H54 (cell line): Measurements from ENCODE around the gene MMP24.
"Not testable (repeated sequence)": the region's sequence is repeated elsewhere in the genome, so short reads cannot be mapped to it uniquely, and the experiment has no call there.

Experiments
- DNase-seq: peaks from one replicate; pipeline ENCODE4 v3.0.0; 2011; ENCODE audit warnings: low spot score, mixed read lengths; ENCODE audit not compliant: insufficient read length
- FAIRE-seq: peaks from 3 replicates; lab custom pipeline; 2011; peaks lifted over from hg19 to GRCh38; lab: Jason Lieb, UNC
- POLR2A ChIP-seq: IDR thresholded peaks from 2 replicates; pipeline ENCODE4 v1.6.1; 2011; ENCODE audit warnings: low read depth, mild to moderate bottlenecking, low read length

MMP24 gene

DNA sequence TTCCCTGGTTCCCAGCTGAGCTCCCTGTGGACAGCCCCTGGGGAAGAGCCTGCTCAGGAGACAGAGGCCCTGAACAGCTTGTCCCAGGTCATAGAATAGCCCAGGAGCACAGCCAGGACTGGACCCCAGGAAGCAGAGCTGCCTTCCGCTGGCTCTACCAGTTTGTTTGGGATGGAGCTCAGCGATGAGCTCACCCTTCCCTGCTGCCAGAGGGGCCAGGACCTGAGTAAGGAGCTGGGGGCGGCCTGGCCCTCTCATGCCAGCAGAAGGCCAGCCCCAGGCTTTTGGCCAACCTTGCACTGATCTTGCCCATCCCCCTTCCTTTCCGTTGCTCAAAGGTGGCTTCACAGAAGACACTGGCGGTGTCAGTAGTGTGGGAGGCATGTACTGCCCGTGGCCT, 33.9 kb downstream of the MMP24 start:
- no peak for FAIRE-seq
- no peak for DNase-seq
- no peak for TF ChIP-seq POLR2A

DNA sequence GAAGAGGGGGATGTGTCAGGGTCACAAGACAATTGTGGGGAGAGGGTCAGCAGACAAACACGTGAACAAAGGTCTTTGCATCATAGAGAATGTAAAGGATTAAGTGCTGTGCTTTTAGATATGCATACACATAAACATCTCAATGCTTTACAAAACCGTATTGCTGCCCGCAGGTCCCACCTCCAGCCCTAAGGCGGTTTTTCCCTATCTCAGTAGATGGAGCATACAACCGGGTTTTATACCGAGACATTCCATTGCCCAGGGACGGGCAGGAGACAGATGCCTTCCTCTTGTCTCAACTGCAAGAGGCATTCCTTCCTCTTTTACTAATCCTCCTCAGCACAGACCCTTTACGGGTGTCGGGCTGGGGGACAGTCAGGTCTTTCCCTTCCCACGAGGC, 35.8 kb downstream of the MMP24 start:
- not testable (repeated sequence) for FAIRE-seq, DNase-seq

DNA sequence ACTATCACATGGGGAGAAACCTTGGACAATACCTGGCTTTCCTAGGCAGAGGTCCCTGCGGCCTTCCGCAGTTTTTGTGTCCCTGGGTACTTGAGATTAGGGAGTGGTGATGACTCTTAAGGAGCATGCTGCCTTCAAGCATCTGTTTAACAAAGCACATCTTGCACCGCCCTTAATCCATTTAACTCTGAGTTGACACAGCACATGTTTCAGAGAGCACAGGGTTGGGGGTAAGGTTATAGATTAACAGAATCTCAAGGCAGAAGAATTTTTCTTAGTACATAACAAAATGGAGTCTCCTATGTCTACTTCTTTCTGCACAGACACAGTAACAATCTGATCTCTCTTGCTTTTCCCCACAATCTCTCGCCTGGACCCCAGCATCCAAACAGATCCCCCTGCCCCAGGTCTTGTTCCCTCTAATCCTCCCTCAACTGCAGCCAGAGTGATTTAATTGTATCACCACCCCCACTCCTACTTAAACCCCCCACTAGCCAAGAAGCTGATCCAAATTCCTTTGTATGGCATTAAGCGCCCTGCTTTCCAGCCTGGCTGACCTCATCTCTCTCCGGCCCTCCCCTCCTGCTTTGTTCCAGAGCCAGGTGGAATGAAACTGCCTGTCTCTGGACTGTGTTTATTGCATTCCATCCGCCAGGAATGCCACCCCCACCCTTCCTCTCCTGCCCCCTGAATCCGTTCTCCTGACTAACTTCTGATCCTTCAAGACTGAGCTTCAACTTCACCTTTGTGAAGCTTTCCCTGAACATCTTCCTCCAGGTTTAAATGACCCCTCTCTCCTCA, 36.4 kb downstream of the MMP24 start:
- FAIRE-seq = not testable (repeated sequence)
- DNase-seq = peak; percentile 78

DNA sequence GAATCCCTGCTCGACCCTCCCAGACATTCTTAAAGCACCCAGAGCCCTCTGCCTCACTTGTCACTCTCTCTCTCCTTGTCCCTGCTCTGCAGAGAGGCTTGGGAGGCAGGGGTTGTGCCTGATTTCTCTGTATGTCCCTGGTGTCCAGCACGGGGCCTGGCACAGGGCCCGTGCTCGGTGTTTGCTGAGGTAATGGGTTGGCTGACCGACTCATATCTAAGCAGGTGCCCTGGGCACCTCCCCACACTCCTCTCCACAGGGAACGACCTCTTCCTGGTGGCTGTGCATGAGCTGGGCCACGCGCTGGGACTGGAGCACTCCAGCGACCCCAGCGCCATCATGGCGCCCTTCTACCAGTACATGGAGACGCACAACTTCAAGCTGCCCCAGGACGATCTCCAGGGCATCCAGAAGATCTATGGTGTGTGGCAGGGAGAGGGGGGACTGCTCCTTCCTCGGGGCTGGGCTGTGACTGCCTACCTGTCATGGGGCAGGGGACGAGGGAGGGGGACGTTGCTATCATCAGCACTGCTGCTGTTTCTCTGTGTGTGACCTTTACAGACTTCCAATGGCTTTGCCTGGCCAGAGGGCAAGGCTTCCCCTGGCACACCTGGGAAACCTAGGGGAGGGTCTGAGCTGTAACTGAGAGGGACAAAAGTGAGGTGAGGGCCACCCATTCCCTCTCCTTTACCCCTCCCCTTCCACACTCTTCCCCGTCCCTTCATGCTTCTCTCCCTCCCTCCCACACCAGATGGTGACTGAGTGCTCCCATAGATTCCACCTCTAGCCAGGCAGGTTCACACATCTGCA, 37.2 kb downstream of the MMP24 start:
- TF ChIP-seq POLR2A = no peak
- DNase-seq (no peak), FAIRE-seq (no peak)

DNA sequence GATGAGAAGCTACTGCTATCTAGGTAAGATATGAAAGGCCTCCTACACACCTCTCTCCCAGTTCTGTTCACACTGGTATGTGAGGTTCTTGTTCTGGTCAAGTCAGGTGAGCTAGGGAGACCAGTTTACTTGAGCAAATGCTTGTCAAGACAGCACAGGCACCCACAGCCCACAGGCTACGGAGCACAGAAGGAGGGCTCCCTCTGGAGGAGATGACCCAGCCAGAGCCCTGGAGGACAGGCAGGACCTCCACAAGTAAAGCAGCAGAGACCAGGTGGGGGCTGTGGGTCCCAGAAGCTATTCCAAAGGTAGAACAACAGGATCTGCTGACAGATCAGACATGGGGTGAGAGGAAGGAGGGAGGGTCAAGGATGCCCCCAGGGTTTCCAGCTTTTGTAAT, 38.3 kb downstream of the MMP24 start:
- TF ChIP-seq POLR2A = no peak
- FAIRE-seq = no peak

DNA sequence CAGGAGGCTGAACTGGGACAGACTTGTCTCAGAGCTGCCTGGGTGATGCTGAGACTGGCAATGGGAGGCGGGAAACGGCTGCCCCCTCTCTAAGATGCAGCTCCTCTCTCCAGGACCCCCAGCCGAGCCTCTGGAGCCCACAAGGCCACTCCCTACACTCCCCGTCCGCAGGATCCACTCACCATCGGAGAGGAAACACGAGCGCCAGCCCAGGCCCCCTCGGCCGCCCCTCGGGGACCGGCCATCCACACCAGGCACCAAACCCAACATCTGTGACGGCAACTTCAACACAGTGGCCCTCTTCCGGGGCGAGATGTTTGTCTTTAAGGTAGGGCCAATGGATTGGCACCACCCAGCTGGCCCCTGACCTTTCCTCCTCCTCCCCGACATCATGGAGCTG, 40.6 kb downstream of the MMP24 start:
- FAIRE-seq (no peak), DNase-seq (no peak)

More for the DNA sequence above, 38.3 kb downstream of the MMP24 start:
- no peak for DNase-seq

DNA sequence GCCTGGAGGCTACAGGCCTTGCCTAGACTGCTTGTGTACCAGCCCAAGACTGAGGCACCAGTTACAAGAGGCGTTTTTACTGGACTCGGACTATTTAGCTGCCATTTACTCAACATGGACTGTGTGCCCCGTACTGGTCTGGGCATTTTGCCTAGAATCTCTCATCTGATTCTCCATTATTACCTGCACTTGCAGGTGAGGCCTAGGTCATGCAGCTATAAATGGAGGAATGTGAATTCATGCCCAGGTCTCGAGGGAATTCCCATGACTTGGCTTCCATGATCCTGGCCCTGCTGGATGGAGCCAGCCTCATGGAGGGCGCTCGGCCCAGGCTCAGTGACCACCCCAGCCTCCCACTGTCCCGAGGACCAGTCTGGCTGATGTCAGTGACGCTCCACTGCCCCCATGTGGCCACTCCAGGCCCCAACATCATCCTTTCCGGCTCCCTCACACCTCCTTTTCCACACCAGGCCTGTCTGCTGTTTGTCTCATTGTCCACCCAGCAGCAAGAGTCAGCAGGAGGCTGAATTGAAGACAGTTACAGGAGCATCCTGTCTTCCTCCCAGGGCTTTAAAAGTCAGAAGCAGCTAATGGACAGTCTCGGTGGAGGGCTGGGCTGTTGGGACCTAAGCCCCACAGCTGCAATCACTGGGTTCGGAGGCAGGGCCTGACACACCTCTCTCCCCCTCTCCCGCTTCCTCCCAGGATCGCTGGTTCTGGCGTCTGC, 42.7 kb downstream of the MMP24 start:
- no peak for TF ChIP-seq POLR2A
- DNase-seq (peak; percentile 79), FAIRE-seq (no peak)

More for the DNA sequence above, 40.6 kb downstream of the MMP24 start:
- no peak for TF ChIP-seq POLR2A

DNA sequence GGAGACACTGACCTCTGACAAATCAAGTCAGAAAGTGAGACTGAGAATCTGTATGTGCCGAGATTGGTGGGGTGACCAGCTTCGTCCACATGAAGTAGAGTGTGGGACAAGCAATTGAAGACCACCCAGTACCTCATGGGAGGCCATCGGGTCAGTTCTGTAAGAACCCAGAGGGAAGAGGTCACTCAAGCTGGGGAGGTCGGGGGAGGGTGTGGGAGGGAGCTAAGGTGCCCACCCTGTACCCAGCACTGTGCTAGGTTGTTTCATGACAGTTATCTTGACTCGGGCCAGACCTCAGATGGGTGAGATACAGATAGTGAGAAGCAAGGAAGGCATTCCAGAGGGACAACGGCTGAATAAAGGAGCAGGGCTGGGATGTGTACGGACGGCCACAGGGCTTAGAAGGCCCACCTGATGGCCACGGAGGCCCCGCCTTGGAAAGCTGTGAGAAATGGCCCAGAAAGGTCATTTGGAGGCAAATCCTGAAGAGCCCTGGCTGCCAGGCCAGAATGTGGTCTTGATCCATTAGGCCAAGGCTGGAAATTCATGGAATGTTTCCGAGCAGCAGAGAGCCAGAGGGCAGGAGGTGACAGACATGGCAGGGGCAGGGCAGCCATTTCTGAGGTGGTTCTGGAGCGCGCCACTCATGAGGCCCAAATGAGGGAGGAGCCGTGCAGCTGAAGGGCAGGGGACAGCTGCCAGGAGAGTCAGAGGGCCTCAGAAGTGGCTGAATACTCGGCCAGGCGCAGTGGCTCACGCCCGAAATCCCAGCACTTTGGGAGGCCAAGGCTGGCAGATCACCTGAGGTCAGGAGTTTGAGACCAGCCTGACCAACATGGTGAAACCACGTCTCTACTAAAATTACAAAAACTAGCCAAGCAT, 43.8 kb downstream of the MMP24 start:
- DNase-seq (no peak), FAIRE-seq (no peak)
- no peak for TF ChIP-seq POLR2A

DNA sequence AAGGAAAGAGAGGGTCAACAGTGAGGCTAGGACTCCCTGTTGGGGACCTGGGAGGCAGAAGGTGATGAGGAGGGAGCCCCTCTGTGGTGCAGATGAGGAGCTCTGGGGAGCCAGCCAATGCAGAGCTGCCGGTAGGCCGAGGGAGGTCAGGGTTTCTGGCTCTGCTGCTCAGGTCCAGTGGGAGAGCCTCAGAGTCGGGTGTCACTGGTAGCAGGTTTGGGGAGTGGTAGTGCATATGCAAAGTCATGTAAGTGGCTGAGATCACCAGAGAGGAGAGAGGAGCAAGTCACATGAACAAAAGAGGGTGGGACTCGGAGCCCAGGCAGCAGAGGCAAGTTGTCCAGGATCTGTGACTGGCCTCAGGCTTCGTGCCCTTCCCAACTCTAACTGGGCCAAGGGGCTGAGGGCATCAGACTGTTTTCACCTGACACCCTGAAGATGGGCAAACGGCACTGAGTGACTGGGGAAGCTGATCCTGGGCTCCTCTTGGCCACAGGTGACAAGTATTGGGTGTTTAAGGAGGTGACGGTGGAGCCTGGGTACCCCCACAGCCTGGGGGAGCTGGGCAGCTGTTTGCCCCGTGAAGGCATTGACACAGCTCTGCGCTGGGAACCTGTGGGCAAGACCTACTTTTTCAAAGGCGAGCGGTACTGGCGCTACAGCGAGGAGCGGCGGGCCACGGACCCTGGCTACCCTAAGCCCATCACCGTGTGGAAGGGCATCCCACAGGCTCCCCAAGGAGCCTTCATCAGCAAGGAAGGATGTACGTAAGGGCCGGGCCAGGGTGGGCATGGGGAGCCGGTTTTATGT, 44.8 kb downstream of the MMP24 start:
- FAIRE-seq (no peak), DNase-seq (no peak)
- TF ChIP-seq POLR2A = no peak

DNA sequence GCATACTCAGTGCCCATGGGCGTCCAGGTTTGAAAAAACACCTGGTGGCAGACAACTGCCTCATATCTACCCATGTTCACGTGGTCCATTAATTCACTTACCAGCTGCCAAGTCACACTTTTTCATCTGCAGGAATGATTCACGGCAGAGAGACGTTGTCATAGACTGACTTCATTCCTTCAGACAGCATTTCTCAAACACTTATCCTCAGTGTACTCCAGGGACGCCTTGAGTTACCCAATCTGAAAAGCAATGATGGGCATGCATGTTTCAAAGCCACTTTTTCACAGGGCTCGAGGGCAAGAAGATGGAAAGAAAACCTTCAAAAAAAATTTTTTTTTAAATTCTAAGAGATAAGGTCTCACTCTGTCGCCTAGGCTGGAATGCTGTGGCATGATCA, 45.4 kb downstream of the MMP24 start:
- TF ChIP-seq POLR2A = no peak
- DNase-seq (no peak), FAIRE-seq (no peak)

DNA sequence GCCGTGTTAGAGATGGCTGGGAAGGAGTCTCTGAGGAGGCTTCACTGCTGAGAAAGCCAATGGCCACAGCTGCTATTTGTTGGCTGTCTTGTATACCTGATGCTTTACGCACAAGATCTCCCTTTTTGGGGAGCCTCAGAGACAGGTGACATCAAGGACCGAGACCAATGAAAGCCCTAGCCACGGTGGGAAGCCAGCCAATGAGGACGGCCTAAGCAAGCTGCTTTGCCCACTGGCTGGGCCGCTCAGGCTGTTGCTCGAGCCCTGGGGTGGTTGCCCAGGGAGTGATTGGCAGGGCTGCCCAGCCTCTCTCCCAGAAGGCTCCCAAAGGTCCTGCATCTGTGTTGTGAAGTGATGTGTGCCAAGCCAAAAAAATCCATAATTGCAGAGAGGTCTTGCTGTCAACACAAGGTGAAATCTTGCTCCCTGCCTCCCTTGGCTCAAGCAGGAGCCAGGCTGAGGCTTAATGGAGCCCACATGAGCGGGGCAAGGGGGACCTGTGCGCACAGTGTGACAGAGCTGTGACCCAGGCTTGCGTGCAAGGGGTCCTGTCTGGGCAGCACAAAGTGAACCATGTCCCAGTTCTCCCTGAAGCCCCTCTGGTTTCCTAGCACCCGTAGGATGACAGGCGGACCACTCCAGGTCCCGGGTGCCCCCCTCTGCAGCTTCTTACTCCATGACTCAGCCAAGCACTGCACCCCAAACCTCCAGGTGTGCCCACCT, 47.1 kb downstream of the MMP24 start:
- no peak for FAIRE-seq
- no peak for TF ChIP-seq POLR2A
- no peak for DNase-seq
